HFFc6 (cell line): ENCODE measurements around the gene C1orf174. TPM values are rescaled to one million over a fixed set of nuclear protein-coding genes. Genes with fewer than 3 reads are reported as not detected.

Experiments used
- DNase-seq: peaks from one replicate; pipeline ENCODE4 v3.0.0-alpha.2; 2018
- H3K27ac Mint-ChIP-seq: 2 replicates; pipeline ENCODE4 v1.8.0; 2020; ENCODE audit warnings: mild to moderate bottlenecking, mixed read lengths
- H3K27me3 Mint-ChIP-seq: 2 replicates; pipeline ENCODE4 v1.8.0; 2021; ENCODE audit warnings: mild to moderate bottlenecking, moderate library complexity, mixed read lengths; ENCODE audit not compliant: insufficient read depth
- H3K36me3 Mint-ChIP-seq: 2 replicates; pipeline ENCODE4 v1.8.0; 2021; ENCODE audit warnings: low read depth, mixed read lengths
- H3K4me1 Mint-ChIP-seq: 2 replicates; pipeline ENCODE4 v1.8.0; 2020; ENCODE audit warnings: low read depth, mixed read lengths
- H3K4me3 Mint-ChIP-seq: 2 replicates; pipeline ENCODE4 v1.8.0; 2020; ENCODE audit warnings: mild to moderate bottlenecking, moderate library complexity, mixed read lengths
- H3K9me3 Mint-ChIP-seq: 2 replicates; pipeline ENCODE4 v1.8.0; 2020; ENCODE audit warnings: mild to moderate bottlenecking, mixed read lengths
- long read RNA-seq: library from polyadenylated mRNA; unstranded; transcript quantifications from one replicate; pipeline ENCODE4 v2.0.0, GENCODE V29; 2019
- total RNA-seq, 6 experiments: library from RNA; stranded (reverse); fragmentation: NEBNext Ultra II Directional; extraction: Animal tissue kit (Norgen Biotek cat#: 25700); gene quantifications; 2 replicates in 1 of 6; 3 replicates in 5 of 6; pipeline ENCODE4 v1.2.3, GENCODE V29; 2021
- TF ChIP-seq, protein P1 (sequence below): fragments of 200-600 bp; sonication (generic); IDR thresholded peaks from 2 replicates; pipeline ENCODE4 v1.5.0; 2021; ENCODE audit warnings: antibody characterized with exemption, mild to moderate bottlenecking

C1orf174 gene
- 10 to 100 TPM; 19.2 to 23.5 (median 20.7) TPM for total RNA-seq
- long read RNA-seq, transcript C1orf174-201 (4 exons, 1,666 nt) = major isoform, 46 of 59 reads
- long read RNA-seq, partial matches to known transcripts = 4 of 59 reads
- long read RNA-seq, other reads (novel, unspliced or antisense) = 9 of 59 reads

DNA sequence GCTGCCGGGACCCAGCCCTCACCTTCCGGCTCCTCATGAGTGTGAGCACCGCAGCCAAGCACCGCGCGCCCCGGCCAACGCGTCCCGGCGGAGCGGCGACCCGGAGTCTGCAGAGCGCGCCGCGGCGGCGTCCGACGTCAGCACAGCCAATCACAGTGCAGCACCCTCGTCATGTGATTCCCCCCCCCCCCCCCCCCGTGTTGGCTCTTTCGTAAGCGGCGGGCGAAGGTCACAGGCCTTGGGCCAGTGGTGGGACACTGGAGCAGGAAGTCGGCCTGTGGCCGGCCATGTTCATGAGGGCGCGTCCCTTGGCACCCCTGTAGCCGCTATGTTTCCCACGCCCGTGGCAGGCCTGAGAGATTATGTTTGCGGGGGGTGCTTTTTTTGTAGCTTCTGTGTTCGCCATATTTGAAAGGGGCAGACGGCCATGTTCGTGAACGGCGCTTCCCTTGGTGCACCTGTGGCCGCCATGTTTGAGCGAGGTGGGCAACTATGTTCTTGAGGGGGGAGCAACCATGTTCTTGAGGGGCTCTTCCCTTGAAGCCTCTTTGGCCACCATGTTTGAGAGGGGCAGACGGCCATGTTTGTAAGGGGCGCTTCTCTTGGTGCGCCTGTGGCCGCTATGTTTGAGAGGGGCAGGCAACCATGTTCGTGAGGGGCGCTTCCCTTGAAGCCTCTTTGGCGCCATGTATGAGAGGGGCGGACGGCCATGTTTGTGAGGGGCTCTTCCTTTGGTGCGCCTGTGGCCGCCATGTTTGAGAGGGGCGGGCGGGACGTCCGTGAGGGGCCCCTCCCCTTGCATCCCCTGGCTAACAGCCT is at the start of gene C1orf174:
Gene C1orf174, minus strand, starts transcription at position 123 of the 819 bp plus-strand sequence. Its CDS starts 86 bp downstream, at position 37.
- peaks cover 10% of the 10 kb centered on the region; the same call in 1 of the 2 replicates for H3K9me3 Mint-ChIP-seq

DNA sequence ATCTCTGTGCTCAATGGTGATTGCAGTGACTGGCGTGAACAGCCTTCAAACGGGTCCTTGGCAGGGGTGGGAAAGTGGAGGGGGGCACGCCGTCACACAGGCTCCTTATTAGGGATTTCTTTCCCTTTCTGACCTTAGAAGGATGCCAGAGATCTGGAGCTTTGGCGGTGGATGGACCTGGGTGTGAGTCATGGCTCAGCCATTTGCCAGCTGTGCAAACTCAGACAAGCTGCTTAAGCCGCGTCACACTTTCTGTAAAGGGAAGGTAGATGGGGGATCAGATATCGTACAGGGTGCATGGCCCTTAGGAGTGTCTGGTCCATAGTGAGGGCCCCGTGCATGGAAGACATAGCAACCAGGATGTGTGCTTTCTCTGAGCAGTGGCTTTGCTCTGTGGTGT is 48.3 kb upstream of the C1orf174 start:
- no peak overlapping the region for H3K4me3 Mint-ChIP-seq
- H3K36me3 Mint-ChIP-seq = no peaks in the 10 kb centered on the region
- no peak for DNase-seq
- H3K4me1 Mint-ChIP-seq = no peaks in the 10 kb centered on the region
- H3K27ac Mint-ChIP-seq = no peak overlapping the region
- H3K9me3 Mint-ChIP-seq = peaks cover 23% of the 10 kb centered on the region
- H3K27me3 Mint-ChIP-seq = peaks cover 2% of the 10 kb centered on the region
- TF ChIP-seq, protein P1, sequence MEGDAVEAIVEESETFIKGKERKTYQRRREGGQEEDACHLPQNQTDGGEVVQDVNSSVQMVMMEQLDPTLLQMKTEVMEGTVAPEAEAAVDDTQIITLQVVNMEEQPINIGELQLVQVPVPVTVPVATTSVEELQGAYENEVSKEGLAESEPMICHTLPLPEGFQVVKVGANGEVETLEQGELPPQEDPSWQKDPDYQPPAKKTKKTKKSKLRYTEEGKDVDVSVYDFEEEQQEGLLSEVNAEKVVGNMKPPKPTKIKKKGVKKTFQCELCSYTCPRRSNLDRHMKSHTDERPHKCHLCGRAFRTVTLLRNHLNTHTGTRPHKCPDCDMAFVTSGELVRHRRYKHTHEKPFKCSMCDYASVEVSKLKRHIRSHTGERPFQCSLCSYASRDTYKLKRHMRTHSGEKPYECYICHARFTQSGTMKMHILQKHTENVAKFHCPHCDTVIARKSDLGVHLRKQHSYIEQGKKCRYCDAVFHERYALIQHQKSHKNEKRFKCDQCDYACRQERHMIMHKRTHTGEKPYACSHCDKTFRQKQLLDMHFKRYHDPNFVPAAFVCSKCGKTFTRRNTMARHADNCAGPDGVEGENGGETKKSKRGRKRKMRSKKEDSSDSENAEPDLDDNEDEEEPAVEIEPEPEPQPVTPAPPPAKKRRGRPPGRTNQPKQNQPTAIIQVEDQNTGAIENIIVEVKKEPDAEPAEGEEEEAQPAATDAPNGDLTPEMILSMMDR = no peak

More for the DNA sequence above, at the start of gene C1orf174:
- TF ChIP-seq, protein P1 = no peak
- H3K27me3 Mint-ChIP-seq = no peaks in the 10 kb centered on the region; the same call in 1 of the 2 replicates
- DNase-seq = peak; percentile 95
- H3K36me3 Mint-ChIP-seq = peaks cover 18% of the 10 kb centered on the region
- H3K27ac Mint-ChIP-seq = peak within 1 kb of the TSS; percentile 100
- peak within 1 kb of the TSS; percentile 94 for H3K4me3 Mint-ChIP-seq
- H3K4me1 Mint-ChIP-seq = peaks cover 52% of the 10 kb centered on the region

DNA sequence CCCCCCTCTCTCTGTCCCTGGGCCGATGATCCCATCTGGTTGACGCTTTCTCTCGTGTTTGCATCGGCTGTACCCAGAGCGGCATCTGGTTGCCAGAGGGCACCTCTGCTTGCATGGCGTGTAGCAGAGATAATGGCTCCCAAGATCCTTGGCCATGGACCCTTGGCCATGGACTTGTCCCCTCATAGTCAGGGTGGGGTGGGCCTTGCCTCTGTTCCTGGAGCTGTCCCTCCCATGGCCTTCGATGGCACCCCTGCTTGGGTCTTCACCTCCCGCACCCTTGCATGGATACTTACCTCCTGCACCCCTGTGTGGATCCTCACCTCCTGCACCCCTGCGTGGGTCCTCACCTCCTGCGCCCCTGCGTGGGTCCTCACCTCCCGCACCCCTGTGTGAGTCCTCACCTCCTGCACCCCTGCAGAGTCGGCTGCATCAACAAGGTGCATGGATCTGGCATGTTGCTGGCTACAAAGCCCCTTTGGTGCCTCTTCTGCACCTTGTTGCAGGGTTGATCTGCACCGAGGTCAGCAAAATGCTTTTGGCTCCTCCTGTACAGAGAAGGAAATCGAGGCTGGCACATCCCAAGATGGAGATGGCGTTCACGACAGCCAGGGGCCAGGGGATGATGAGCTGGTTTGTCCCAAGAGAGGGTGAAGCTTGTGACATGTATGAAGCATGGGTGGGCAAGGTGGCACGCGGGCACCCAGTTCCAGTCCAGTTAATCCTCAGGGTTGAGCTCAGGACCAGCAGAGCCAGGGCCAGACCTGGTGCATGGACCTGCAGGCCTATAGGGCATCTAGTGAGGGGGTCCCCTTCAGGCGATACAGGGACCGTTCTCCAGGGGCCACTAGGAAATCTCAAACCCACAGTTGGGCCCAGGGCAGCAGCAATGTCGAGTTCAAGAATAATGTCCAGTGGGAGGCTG is 46.1 kb upstream of the C1orf174 start:
- no peak for DNase-seq
- no peak overlapping the region for H3K4me3 Mint-ChIP-seq
- H3K4me1 Mint-ChIP-seq = no peaks in the 10 kb centered on the region
- no peak overlapping the region for H3K27ac Mint-ChIP-seq
- TF ChIP-seq, protein P1 = no peak
- H3K27me3 Mint-ChIP-seq = peaks cover 4% of the 10 kb centered on the region
- H3K9me3 Mint-ChIP-seq = peaks cover 22% of the 10 kb centered on the region
- H3K36me3 Mint-ChIP-seq = no peaks in the 10 kb centered on the region

DNA sequence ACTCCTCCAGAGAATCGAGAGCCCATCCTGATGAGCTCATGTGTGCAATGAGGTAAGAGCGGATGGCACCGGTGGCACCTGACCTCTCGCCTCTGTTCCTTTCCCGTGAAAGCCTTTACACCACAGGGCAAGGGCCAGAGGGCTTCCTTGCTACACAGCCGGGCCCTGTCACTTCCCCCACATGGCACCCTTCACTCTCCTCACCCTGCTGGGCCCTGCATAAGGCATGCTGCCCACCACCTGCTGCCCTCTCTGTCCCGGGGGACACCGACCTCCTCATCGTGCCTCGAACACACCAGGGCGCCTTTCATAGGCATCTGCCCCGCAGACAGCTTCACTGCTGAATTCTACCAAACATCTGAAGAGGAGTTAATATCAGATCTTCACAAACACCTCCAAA is 45.1 kb upstream of the C1orf174 start:
- H3K4me3 Mint-ChIP-seq = no peak overlapping the region
- peaks cover 7% of the 10 kb centered on the region for H3K27me3 Mint-ChIP-seq
- no peaks in the 10 kb centered on the region for H3K4me1 Mint-ChIP-seq
- peaks cover 22% of the 10 kb centered on the region for H3K9me3 Mint-ChIP-seq
- DNase-seq = no peak
- TF ChIP-seq, protein P1 = no peak
- no peak overlapping the region for H3K27ac Mint-ChIP-seq
- H3K36me3 Mint-ChIP-seq = no peaks in the 10 kb centered on the region

DNA sequence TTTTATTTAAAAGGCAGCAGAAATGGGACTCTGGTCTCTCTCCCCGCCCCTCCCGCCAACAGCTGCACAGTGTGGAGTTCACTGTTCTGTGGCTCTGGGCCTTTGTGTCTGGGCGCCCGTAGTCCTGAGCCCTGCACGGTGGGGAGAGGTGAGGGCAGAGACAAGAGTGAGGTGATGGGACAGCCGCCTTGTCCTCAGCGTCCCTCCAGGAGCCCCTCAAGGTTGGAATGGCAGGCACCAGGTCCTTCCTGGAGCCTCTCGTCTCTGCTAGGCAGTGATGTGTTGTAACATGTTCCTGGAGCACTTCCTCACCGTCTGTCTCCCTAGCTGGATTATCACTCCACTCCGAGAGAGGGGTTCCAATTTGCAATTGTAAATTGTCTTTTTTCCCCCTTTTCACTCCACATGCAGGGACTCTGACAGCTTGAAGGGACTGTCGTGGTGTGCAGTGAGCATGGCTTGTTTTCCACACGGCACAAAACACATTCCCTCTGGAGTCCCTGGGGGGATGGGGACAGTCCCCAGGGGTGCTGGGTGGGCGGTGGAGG is 44.6 kb upstream of the C1orf174 start:
- Mint-ChIP-seq H3K27ac (no peak overlapping the region), H3K27me3 (peaks cover 7% of the 10 kb centered on the region), H3K9me3 (peaks cover 23% of the 10 kb centered on the region), H3K36me3 (no peaks in the 10 kb centered on the region), H3K4me3 (no peak overlapping the region), H3K4me1 (no peaks in the 10 kb centered on the region)
- TF ChIP-seq, protein P1 = no peak
- DNase-seq = no peak
